ENCODE measurements around the gene BRME1. TPM values are rescaled to one million over a fixed set of nuclear protein-coding genes. Genes with fewer than 3 reads are reported as not detected.
"Not testable (repeated sequence)": the region's sequence is repeated elsewhere in the genome, so short reads cannot be mapped to it uniquely, and the experiment has no call there.

Gene BRME1
- total RNA-seq, 1 donor from 2014 or later: 9.2 TPM

DNA sequence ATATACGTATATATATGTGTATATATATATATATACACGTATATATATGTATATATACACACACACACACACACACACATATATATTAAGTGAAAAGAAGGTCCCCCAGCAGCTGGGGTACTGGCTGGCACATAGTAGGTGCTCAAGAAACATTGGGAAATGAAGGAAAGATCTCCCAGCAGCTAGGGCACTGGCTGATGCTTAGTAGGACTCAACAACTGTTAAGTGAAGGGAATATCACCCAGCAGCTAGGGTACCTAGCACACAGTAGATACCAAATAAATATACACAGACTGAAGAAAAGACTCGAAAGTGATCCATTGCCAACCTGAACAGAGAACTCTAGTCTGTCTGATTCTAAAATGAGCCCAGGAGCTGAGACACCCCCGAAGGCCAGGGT lies 20.1 kb upstream of the BRME1 start:
- TF ChIP-seq, protein P1, sequence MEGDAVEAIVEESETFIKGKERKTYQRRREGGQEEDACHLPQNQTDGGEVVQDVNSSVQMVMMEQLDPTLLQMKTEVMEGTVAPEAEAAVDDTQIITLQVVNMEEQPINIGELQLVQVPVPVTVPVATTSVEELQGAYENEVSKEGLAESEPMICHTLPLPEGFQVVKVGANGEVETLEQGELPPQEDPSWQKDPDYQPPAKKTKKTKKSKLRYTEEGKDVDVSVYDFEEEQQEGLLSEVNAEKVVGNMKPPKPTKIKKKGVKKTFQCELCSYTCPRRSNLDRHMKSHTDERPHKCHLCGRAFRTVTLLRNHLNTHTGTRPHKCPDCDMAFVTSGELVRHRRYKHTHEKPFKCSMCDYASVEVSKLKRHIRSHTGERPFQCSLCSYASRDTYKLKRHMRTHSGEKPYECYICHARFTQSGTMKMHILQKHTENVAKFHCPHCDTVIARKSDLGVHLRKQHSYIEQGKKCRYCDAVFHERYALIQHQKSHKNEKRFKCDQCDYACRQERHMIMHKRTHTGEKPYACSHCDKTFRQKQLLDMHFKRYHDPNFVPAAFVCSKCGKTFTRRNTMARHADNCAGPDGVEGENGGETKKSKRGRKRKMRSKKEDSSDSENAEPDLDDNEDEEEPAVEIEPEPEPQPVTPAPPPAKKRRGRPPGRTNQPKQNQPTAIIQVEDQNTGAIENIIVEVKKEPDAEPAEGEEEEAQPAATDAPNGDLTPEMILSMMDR (conservative IDR thresholded peaks at IDR 0.05): no peak
- Mint-ChIP-seq H3K4me1 (ENCODE audit: unreplicated experiment) (no peaks in the 10 kb centered on the region), H3K9me3 (no peaks in the 10 kb centered on the region), H3K27ac (no peak overlapping the region), H3K27me3 (no peaks in the 10 kb centered on the region), H3K4me3 (no peak overlapping the region), H3K36me3 (peaks cover 23% of the 10 kb centered on the region)
- no peak for DNase-seq (ENCODE audit: extremely low spot score, unreplicated experiment)

DNA sequence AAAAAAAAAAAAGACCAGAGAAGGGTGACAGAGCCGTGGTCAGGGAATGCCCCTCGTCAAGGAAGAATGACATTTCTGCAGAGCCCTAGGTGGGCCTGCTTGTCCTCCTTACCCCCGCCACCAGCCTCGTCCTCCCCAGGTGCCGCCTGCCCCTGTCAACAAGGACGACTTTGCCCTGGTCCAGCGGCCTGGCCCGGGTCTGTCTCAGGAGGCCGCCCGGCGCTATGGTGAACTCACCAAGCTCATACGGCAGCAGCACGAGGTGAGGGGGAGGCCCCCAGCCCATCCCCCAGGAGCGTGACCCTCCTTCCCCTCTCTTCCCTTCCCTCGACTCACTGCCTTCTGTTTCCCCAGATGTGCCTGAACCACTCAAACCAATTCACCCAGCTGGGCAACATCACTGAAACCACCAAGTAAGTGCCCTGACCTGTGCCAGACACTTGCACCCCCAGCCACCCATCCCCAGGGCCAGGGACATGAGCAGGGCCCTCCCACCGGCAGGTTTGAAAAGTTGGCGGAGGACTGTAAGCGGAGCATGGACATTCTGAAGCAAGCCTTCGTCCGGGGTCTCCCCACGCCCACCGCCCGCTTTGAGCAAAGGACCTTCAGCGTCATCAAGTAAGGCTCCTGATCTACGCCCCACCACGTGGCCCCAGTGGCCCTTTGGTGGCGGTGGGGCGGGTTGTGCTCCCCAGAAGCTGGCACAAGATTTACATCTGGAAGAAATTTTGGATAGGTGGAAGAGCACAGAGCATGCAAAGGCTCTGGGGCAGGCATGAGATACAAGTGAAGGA lies 17.5 kb upstream of the BRME1 start:
- Mint-ChIP-seq H3K27me3 (no peaks in the 10 kb centered on the region), H3K4me1 (ENCODE audit: unreplicated experiment) (no peaks in the 10 kb centered on the region), H3K9me3 (no peaks in the 10 kb centered on the region), H3K36me3 (peaks cover 25% of the 10 kb centered on the region), H3K27ac (no peak overlapping the region), H3K4me3 (no peak overlapping the region)
- no peak for DNase-seq (ENCODE audit: extremely low spot score, unreplicated experiment)
- TF ChIP-seq, protein P1 (conservative IDR thresholded peaks at IDR 0.05): no peak

DNA sequence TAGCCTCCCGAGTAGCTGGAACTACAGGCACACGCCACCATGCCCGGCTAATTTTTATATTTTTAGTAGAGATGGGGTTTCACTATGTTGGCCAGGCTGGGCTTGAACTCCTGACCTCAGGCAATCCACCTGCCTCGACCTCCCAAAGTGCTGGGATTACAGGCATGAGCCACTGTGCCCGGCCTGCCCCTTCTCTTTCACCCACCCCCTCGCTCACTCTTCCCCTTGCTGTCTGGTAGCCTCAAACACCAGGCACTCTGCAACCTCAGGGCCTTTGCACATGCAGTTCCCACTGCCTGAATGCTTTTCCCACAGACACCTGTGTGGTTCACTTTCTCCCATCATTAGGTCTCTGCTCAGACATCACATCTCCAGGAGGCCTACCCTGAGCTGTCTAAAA lies 16.2 kb upstream of the BRME1 start:
- not testable (repeated sequence) for H3K4me3 Mint-ChIP-seq; H3K27me3 Mint-ChIP-seq; H3K27ac Mint-ChIP-seq; H3K9me3 Mint-ChIP-seq; H3K4me1 Mint-ChIP-seq (ENCODE audit: unreplicated experiment); DNase-seq (ENCODE audit: extremely low spot score, unreplicated experiment)
- peaks cover 25% of the 10 kb centered on the region for H3K36me3 Mint-ChIP-seq

DNA sequence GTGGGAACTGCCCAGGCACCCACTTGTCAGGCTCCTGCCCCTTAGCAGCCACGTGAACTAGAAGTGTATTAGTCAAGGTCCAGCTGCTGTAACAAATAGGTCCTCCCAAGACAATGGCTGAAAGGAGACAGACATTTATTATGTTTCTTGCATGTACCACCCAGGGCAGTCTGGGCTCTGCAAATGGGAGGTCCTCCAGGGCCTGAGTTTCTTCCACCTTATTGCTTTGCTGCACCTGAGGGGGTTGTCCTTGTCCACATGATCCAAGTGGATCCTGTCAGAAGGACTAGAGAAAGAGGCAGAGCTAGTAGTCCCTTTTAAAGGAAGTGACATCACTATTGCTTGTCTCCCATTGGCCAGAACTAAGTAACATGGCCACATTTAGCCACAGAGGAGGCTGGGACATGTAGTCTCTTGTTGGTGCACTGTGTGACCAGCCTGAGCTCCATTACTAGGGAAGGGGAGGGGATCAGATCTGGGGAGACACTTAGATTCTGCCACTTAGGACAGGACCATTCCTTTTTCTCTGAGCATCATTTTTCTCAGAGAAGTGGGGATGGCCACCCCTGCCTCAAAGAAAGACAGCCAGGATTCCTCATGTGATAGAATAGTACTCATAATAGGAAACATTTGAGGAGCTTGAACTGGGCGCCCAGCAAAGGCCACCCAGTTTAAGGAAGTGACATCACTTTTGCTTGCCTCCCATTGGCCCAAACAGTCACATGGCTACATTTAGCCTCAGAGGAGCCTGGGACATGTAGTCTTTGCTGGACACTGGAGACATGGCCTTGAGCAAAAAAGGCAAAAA lies 15.2 kb upstream of the BRME1 start:
- no peaks in the 10 kb centered on the region for H3K9me3 Mint-ChIP-seq
- no peak overlapping the region for H3K4me3 Mint-ChIP-seq
- no peaks in the 10 kb centered on the region for H3K27me3 Mint-ChIP-seq
- no peaks in the 10 kb centered on the region for H3K4me1 Mint-ChIP-seq (ENCODE audit: unreplicated experiment)
- TF ChIP-seq, protein P1 (conservative IDR thresholded peaks at IDR 0.05): no peak
- no peak for DNase-seq (ENCODE audit: extremely low spot score, unreplicated experiment)
- no peak overlapping the region for H3K27ac Mint-ChIP-seq
- H3K36me3 Mint-ChIP-seq: peaks cover 25% of the 10 kb centered on the region

DNA sequence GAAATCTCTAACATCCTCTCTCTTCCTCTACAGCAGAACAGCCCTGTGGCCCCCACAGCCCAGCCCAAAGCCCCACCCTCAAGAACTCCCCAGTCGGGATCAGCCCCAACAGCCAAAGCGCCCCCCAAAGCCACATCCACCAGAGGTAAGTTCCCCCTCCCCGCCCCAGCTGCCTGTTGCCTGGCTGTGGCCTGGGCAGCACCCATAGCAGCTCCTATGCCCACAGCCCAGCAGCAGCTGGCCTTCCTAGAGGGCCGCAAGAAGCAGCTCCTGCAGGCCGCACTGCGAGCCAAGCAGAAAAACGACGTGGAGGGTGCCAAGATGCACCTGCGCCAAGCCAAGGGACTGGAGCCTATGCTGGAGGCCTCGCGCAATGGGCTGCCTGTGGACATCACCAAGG lies 14.6 kb upstream of the BRME1 start:
- Mint-ChIP-seq H3K36me3 (peaks cover 25% of the 10 kb centered on the region), H3K4me1 (ENCODE audit: unreplicated experiment) (no peaks in the 10 kb centered on the region), H3K4me3 (no peak overlapping the region), H3K9me3 (no peaks in the 10 kb centered on the region), H3K27ac (no peak overlapping the region), H3K27me3 (no peaks in the 10 kb centered on the region)
- no peak for DNase-seq (ENCODE audit: extremely low spot score, unreplicated experiment)
- TF ChIP-seq, protein P1 (conservative IDR thresholded peaks at IDR 0.05): no peak
